ENCODE data around the gene MAD2L2.

The MAD2L2 gene

GRCh38 chr1:11629184-11630016, 51.5 kb downstream of the MAD2L2 start:
- in situ Hi-C loops (cut with HindIII; ENCODE audit: low pct_ligation_motif_present, low sequenced_read_pairs), result loop anchor here (25.0 kb wide), 1 partner anchor 392 kb away; no protein-coding TSS in a partner anchor
- Histone ChIP-seq H3K4me3 (ENCODE audit: low read depth, low read length) (no peak overlapping the region), H3K36me3 (replicated peaks) (no peaks in the 10 kb centered on the region), H3K27ac (no peak overlapping the region), H3K27me3 (replicated peaks) (no peaks in the 10 kb centered on the region)
- DNase-seq, result no peak
- no peak for TF ChIP-seq CTCF (IDR thresholded peaks at IDR 0.05; ENCODE audit: low read depth, low read length, missing control alignments)

GRCh38 chr1:11628767-11629166, 52.2 kb downstream of the MAD2L2 start:
- Histone ChIP-seq H3K4me3 (ENCODE audit: low read depth, low read length) (no peak overlapping the region), H3K27ac (no peak overlapping the region), H3K27me3 (replicated peaks) (no peaks in the 10 kb centered on the region), H3K36me3 (replicated peaks) (no peaks in the 10 kb centered on the region)
- in situ Hi-C loops (cut with HindIII; ENCODE audit: low pct_ligation_motif_present, low sequenced_read_pairs), result loop anchor here (25.0 kb wide), 1 partner anchor 391 kb away; no protein-coding TSS in a partner anchor
- DNase-seq, result no peak
- no peak for TF ChIP-seq CTCF (IDR thresholded peaks at IDR 0.05; ENCODE audit: low read depth, low read length, missing control alignments)

- Histone ChIP-seq H3K27ac (no peak overlapping the region), H3K36me3 (replicated peaks) (no peaks in the 10 kb centered on the region), H3K27me3 (replicated peaks) (no peaks in the 10 kb centered on the region), H3K4me3 (ENCODE audit: low read depth, low read length) (no peak overlapping the region)
- DNase-seq, result no peak
- no peak for TF ChIP-seq CTCF (IDR thresholded peaks at IDR 0.05; ENCODE audit: low read depth, low read length, missing control alignments)
- in situ Hi-C loops (cut with HindIII; ENCODE audit: low pct_ligation_motif_present, low sequenced_read_pairs), result loop anchor here (25.0 kb wide), 1 partner anchor 389 kb away; no protein-coding TSS in a partner anchor
Observed at GRCh38 chr1:11626551-11626950, 54.4 kb downstream of the MAD2L2 start.
